MM.1S (cell line): ENCODE results near the gene KPNB1.

ENCODE experiments used
- DNase-seq: peaks from one replicate; pipeline ENCODE4 v3.0.0-alpha.2; 2015
- H2AFZ ChIP-seq: fragments of 300-600 bp; sonication (generic); 2 replicates; pipeline ENCODE4 v1.6.0; 2016; ENCODE audit warnings: antibody characterized with exemption, low read length
- H3F3A ChIP-seq: fragments of 300-600 bp; sonication (generic); 2 replicates; pipeline ENCODE4 v1.6.1; 2016; ENCODE audit warnings: mild to moderate bottlenecking, antibody characterized with exemption, low read length, moderate library complexity, mixed read lengths; ENCODE audit not compliant: insufficient read depth
- H3K27ac ChIP-seq: fragments of 300-600 bp; sonication (generic); 2 replicates; pipeline ENCODE4 v1.5.1; 2016; ENCODE audit warnings: mild to moderate bottlenecking, low read length
- H3K27me3 ChIP-seq: fragments of 300-600 bp; sonication (generic); replicated peaks from 2 replicates; pipeline ENCODE4 v1.6.0; 2016; ENCODE audit warnings: low read length; ENCODE audit not compliant: insufficient read depth
- H3K36me3 ChIP-seq: fragments of 300-600 bp; sonication (generic); replicated peaks from 2 replicates; pipeline ENCODE4 v1.6.1; 2016; ENCODE audit warnings: mild to moderate bottlenecking, low read length, mixed read lengths; ENCODE audit not compliant: insufficient read depth
- H3K4me1 ChIP-seq: fragments of 300-600 bp; sonication (generic); 2 replicates; pipeline ENCODE4 v1.6.1; 2016; ENCODE audit warnings: low read length, mixed read lengths
- H3K4me2 ChIP-seq: fragments of 300-600 bp; sonication (generic); 2 replicates; pipeline ENCODE4 v1.6.0; 2016; ENCODE audit warnings: low read depth, low read length
- H3K4me3 ChIP-seq: fragments of 300-600 bp; sonication (generic); 2 replicates; pipeline ENCODE4 v1.5.1; 2016; ENCODE audit warnings: low read length, mixed read lengths
- H3K79me2 ChIP-seq: fragments of 300-600 bp; sonication (generic); 2 replicates; pipeline ENCODE4 v1.6.1; 2016; ENCODE audit warnings: mixed run types, low read length, mixed read lengths
- H3K9ac ChIP-seq: fragments of 300-600 bp; sonication (generic); 2 replicates; pipeline ENCODE4 v1.6.1; 2016; ENCODE audit warnings: low read length, mixed read lengths
- H3K9me2 ChIP-seq: fragments of 300-600 bp; sonication (generic); replicated peaks from 2 replicates; pipeline ENCODE4 v1.6.1; 2016; ENCODE audit warnings: mild to moderate bottlenecking, low read length, mixed read lengths; ENCODE audit not compliant: insufficient read depth
- H3K9me3 ChIP-seq: fragments of 300-600 bp; sonication (generic); replicated peaks from 2 replicates; pipeline ENCODE4 v1.6.1; 2016; ENCODE audit warnings: mild to moderate bottlenecking, low read length, mixed read lengths; ENCODE audit not compliant: insufficient read depth
- H4K20me1 ChIP-seq: fragments of 300-600 bp; sonication (generic); 2 replicates; pipeline ENCODE4 v1.6.1; 2016; ENCODE audit warnings: mild to moderate bottlenecking, low read length, moderate library complexity, mixed read lengths; ENCODE audit not compliant: insufficient read depth
- EZH2 ChIP-seq: fragments of 300-600 bp; sonication (generic); optimal IDR thresholded peaks from 2 replicates; pipeline ENCODE3; 2017; ENCODE audit warnings: low read depth, mild to moderate bottlenecking, antibody characterized with exemption, low read length, mixed read lengths
- EZH2phosphoT487 ChIP-seq: fragments of 300-600 bp; sonication (generic); IDR thresholded peaks from 2 replicates; pipeline ENCODE4 v1.6.1; 2018; ENCODE audit warnings: antibody characterized with exemption, low read length
- TF ChIP-seq, protein P1 (sequence below): fragments of 300-600 bp; sonication (generic); IDR thresholded peaks from 2 replicates; pipeline ENCODE4 v1.5.1; 2016; ENCODE audit warnings: antibody characterized with exemption, low read length, mixed read lengths

Gene KPNB1

DNA sequence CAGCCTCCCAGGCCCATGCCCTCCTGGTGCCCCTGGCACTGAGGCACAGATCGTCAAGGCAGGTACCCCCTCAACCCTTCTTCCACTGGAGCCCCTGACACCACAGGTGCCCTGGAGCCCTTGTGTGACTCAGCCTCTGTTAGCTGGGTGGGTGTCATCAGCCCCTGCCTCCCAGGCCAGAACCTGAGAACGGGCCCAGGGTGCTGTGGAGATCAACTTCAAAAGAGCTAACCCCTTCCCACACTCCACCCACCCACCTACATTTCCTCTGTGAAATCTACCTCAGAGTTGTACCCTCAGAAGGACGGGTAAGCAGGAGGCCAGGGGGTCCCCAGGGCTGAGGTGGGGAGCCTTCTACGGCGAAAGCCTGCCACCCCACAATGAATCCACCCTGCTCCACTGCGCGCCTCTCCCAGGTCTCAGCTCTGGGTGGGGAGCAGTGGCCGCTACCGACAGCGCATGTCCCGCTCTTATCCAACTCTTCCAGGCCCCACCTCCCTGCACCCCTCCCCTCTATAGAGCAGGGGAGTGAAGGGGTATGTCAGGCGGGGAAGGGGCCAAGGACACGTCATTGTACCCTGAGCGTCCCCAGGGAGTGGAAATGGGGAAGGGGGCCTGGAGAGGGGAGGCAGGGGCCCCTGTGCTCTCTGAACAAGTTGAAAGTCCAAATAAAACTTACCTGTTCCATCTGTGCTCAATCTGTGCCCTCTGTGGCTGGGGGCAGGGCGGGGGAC, 61.8 kb downstream of the KPNB1 start:
- H3K4me1 ChIP-seq: peaks cover 7% of the 10 kb centered on the region
- H3F3A ChIP-seq: no peaks in the 10 kb centered on the region
- no peak overlapping the region for H3K4me3 ChIP-seq
- H3K9me2 ChIP-seq: no peaks in the 10 kb centered on the region
- no peak for DNase-seq
- no peaks in the 10 kb centered on the region for H3K9me3 ChIP-seq
- H3K9ac ChIP-seq: no peak overlapping the region
- TF ChIP-seq, protein P1, sequence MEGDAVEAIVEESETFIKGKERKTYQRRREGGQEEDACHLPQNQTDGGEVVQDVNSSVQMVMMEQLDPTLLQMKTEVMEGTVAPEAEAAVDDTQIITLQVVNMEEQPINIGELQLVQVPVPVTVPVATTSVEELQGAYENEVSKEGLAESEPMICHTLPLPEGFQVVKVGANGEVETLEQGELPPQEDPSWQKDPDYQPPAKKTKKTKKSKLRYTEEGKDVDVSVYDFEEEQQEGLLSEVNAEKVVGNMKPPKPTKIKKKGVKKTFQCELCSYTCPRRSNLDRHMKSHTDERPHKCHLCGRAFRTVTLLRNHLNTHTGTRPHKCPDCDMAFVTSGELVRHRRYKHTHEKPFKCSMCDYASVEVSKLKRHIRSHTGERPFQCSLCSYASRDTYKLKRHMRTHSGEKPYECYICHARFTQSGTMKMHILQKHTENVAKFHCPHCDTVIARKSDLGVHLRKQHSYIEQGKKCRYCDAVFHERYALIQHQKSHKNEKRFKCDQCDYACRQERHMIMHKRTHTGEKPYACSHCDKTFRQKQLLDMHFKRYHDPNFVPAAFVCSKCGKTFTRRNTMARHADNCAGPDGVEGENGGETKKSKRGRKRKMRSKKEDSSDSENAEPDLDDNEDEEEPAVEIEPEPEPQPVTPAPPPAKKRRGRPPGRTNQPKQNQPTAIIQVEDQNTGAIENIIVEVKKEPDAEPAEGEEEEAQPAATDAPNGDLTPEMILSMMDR: no peak
- no peak for TF ChIP-seq EZH2
- TF ChIP-seq EZH2phosphoT487: no peak
- no peak overlapping the region for H2AFZ ChIP-seq
- no peak overlapping the region for H3K27ac ChIP-seq
- no peaks in the 10 kb centered on the region for H3K36me3 ChIP-seq
- H3K4me2 ChIP-seq: no peak overlapping the region
- no peaks in the 10 kb centered on the region for H4K20me1 ChIP-seq
- no peaks in the 10 kb centered on the region for H3K79me2 ChIP-seq
- peaks cover 35% of the 10 kb centered on the region for H3K27me3 ChIP-seq

DNA sequence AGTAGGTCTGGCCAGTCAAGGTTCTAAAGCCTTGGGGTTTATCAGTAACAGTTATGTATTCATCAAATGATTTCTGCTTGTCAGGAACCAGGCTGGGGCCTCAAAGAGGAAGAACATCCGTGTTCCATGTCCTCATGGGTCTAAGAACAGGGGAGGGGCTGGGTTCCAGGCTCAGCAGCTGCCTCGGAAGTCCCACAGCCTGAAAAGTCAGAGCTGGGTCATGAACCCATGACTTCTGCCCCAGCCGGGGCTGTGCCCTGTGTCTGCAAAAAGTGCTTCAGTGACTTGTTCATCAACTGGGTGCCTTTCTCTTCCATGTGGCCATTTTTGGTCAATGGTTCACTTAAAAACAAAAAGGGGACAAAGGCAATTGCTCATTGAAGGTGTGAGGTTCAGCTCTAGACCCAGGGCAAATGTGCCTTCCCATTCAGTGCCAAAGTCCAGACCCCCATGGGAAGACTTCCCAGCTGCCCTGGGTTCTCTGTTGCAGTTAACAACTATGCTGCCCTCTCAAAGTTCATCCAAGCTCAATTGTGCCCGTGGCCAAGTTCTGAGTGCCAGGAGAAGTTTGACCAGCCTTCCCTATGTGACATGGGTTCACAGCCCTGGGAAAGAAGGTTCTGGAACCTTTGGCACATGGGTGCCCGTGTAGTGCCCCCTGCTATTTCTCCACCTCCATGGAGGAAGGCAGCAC, 62.8 kb downstream of the KPNB1 start:
- Histone ChIP-seq H3F3A (no peaks in the 10 kb centered on the region), H3K9me2 (no peaks in the 10 kb centered on the region), H3K4me2 (no peak overlapping the region), H3K4me3 (no peak overlapping the region), H3K79me2 (no peaks in the 10 kb centered on the region), H2AFZ (no peak overlapping the region), H3K27ac (no peak overlapping the region), H3K9ac (no peak overlapping the region), H3K4me1 (no peaks in the 10 kb centered on the region), H3K27me3 (peaks cover 35% of the 10 kb centered on the region), H3K9me3 (no peaks in the 10 kb centered on the region), H3K36me3 (no peaks in the 10 kb centered on the region), H4K20me1 (no peaks in the 10 kb centered on the region)
- DNase-seq: no peak
- TF ChIP-seq EZH2phosphoT487 (no peak), EZH2 (no peak)
- TF ChIP-seq, protein P1: no peak

DNA sequence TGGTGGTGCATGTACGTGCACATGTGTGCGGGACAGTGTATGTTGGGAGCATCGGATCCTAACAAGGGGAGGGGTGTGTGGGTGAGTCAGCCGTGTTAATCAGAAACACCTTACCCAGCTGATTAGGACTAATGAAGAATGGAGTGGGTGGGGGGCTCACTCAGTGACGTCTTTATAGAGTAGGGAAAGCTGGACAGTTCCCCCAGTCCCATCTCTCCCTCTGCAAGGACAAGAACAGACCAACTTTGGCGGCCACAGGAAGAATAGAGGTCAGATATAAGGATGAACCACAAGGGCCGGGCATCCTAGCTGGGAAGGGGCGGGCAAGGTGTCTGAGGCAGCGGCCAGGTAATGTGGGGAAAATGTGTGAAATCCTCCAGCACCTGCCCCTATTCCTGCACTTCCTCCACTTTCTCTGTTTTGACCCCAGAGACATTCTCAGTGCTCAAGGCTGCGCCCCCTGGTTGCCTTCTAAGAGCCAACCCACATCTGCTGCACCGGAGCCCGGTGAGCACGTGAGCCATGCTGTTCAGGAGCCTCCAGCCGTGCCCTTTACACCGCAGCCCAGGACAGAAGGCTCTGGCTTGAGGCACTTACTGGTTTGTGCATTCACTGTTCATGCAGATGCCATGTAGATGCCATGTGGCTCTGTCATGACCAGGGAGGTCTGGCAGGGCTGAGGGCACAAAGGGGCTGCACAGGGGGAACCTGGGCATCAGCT, 64.4 kb downstream of the KPNB1 start:
- Histone ChIP-seq H3F3A (no peaks in the 10 kb centered on the region), H3K4me1 (peaks cover 3% of the 10 kb centered on the region), H3K9ac (no peak overlapping the region), H3K9me2 (no peaks in the 10 kb centered on the region), H3K36me3 (no peaks in the 10 kb centered on the region), H3K9me3 (no peaks in the 10 kb centered on the region), H3K27me3 (peaks cover 47% of the 10 kb centered on the region), H4K20me1 (no peaks in the 10 kb centered on the region), H3K79me2 (no peaks in the 10 kb centered on the region), H3K4me2 (no peak overlapping the region), H3K4me3 (no peak overlapping the region), H3K27ac (no peak overlapping the region), H2AFZ (no peak overlapping the region)
- DNase-seq: peak; percentile 32
- TF ChIP-seq EZH2phosphoT487: no peak
- TF ChIP-seq, protein P1: peak; percentile 11
